GM12878 (cell line): ENCODE measurements around the gene MACF1. TPM values are rescaled to one million over a fixed set of nuclear protein-coding genes. Genes with fewer than 3 reads are reported as not detected.

ENCODE experiments used
- ATAC-seq: fragments of 200-7000 bp; cut with Tn5 transposase; 3 replicates; pipeline ENCODE4 v1.9.1; 2020; ENCODE audit warnings: mild to moderate bottlenecking, moderate library complexity
- BruUV-seq: library from RNA; stranded (reverse); fragments of 400-500 nt; replicated peaks from 2 replicates; lab custom pipeline; 2021; lab: Mats Ljungman, UMichigan
- CTCF ChIA-PET: fragments of 300-600 bp; sonication (Branson Sonifier 250); formaldehyde crosslinking; extraction: SDS; loops from one replicate; lab custom pipeline; 2021; ENCODE audit warnings: inconsistent platforms; lab: Yijun Ruan, JAX
- POLR2A ChIA-PET: fragments of 350-600 bp; formaldehyde crosslinking; extraction: SDS; loops from one replicate; lab custom pipeline; 2021; ENCODE audit warnings: inconsistent platforms; lab: Charles Lee
- RAD21 ChIA-PET: fragments of 300-600 bp; sonication (Branson Sonifier 250); formaldehyde crosslinking; loops from one replicate; lab custom pipeline; 2023; ENCODE audit warnings: antibody characterized with exemption; ENCODE audit not compliant: unreplicated experiment; lab: Charles Lee
- SMC1A ChIA-PET: fragments of 300-600 bp; sonication (Branson Sonifier 250); formaldehyde crosslinking; loops from one replicate; lab custom pipeline; 2023; ENCODE audit not compliant: unreplicated experiment, uncharacterized antibody; lab: Charles Lee
- DNase-seq: peaks from one replicate; pipeline ENCODE4 v3.0.0-alpha.2; 2011; ENCODE audit warnings: low read depth, low spot score
- FAIRE-seq: peaks from 3 replicates; lab custom pipeline; 2011; peaks lifted over from hg19 to GRCh38; lab: Jason Lieb, UNC
- H2AFZ ChIP-seq: 2 replicates; pipeline ENCODE4 v1.6.0; 2011; ENCODE audit warnings: low read depth, low read length, control low read depth; ENCODE audit not compliant: control insufficient read depth
- H3K27ac ChIP-seq: 2 replicates; pipeline ENCODE4 v1.5.1; 2011; ENCODE audit warnings: control low read depth; ENCODE audit not compliant: control insufficient read depth, insufficient read depth
- H3K27me3 ChIP-seq, 2 experiments: replicated peaks in 1 of 2; 2 replicates each; pipeline versions ENCODE4 v1.6.0 to v1.6.1; 2011; ENCODE audit warnings: low read length in 1 of 2; ENCODE audit not compliant: control insufficient read depth in 2 of 2, insufficient read depth in 2 of 2
- H3K36me3 ChIP-seq, 2 experiments: 2 replicates each; pipeline ENCODE4 v1.5.1; 2011; ENCODE audit warnings: low read length in 1 of 2; ENCODE audit not compliant: control insufficient read depth in 2 of 2, insufficient read depth in 2 of 2
- H3K4me1 ChIP-seq: 2 replicates; pipeline ENCODE4 v1.6.1; 2011; ENCODE audit warnings: mild to moderate bottlenecking, low read length, moderate library complexity, mixed read lengths; ENCODE audit not compliant: control insufficient read depth, insufficient read depth
- H3K4me2 ChIP-seq: 2 replicates; pipeline ENCODE4 v1.6.0; 2011; ENCODE audit warnings: control low read depth; ENCODE audit not compliant: control insufficient read depth, insufficient read depth
- H3K4me3 ChIP-seq: fragments of 200-600 bp; sonication (generic); 2 replicates; pipeline ENCODE4 v1.5.1; 2016
- H3K79me2 ChIP-seq: 2 replicates; pipeline ENCODE4 v1.6.0; 2011; ENCODE audit warnings: low read length; ENCODE audit not compliant: control insufficient read depth, insufficient read depth
- H3K9ac ChIP-seq: 2 replicates; pipeline ENCODE4 v1.8.0; 2011; ENCODE audit warnings: low read length, control low read depth, mixed read lengths; ENCODE audit not compliant: control insufficient read depth, insufficient read depth
- H3K9me3 ChIP-seq: replicated peaks from 3 replicates; pipeline ENCODE4 v1.5.1; 2011; ENCODE audit warnings: mild to moderate bottlenecking, low read length; ENCODE audit not compliant: control insufficient read depth, insufficient read depth
- H4K20me1 ChIP-seq: 2 replicates; pipeline ENCODE4 v1.6.0; 2011; ENCODE audit not compliant: control insufficient read depth, insufficient read depth
- BCLAF1 ChIP-seq: fragments of 450-650 bp; IDR thresholded peaks from 2 replicates; pipeline ENCODE4 v1.6.1; 2017; ENCODE audit warnings: antibody characterized with exemption, mild to moderate bottlenecking, moderate library complexity
- CHD4 ChIP-seq: fragments of 200-600 bp; sonication (generic); IDR thresholded peaks from 2 replicates; pipeline ENCODE4 v1.6.1; 2016; ENCODE audit warnings: mild to moderate bottlenecking
- HCFC1 ChIP-seq: fragments of 150-350 bp; IDR thresholded peaks from 2 replicates; pipeline ENCODE4 v1.6.1; 2014; ENCODE audit warnings: low read length
- IKZF1 ChIP-seq: fragments of 450-650 bp; conservative IDR thresholded peaks from 2 replicates; pipeline ENCODE4 v1.6.1; 2017; ENCODE audit warnings: antibody characterized with exemption, mild to moderate bottlenecking
- IRF3 ChIP-seq: fragments of 450-650 bp; IDR thresholded peaks from 2 replicates; pipeline ENCODE4 v1.6.1; 2014; ENCODE audit warnings: mild to moderate bottlenecking
- KAT2A ChIP-seq: conservative IDR thresholded peaks from 2 replicates; pipeline ENCODE4 v1.6.1; 2011; ENCODE audit warnings: low read depth, low read length; ENCODE audit not compliant: control insufficient read depth
- LARP7 ChIP-seq: fragments of 450-650 bp; IDR thresholded peaks from 2 replicates; pipeline ENCODE4 v1.6.1; 2017; ENCODE audit warnings: mild to moderate bottlenecking
- MEF2B ChIP-seq: fragments of 450-650 bp; IDR thresholded peaks from 2 replicates; pipeline ENCODE4 v1.6.1; 2018; ENCODE audit warnings: mild to moderate bottlenecking, moderate library complexity; ENCODE audit not compliant: partially characterized antibody, poor library complexity, severe bottlenecking
- PBX3 ChIP-seq: IDR thresholded peaks from 2 replicates; pipeline ENCODE4 v1.6.1; 2011; ENCODE audit warnings: mild to moderate bottlenecking, low read depth, low read length, moderate library complexity; ENCODE audit not compliant: insufficient replicate concordance
- RFX5 ChIP-seq: IDR thresholded peaks from 2 replicates; pipeline ENCODE4 v1.6.1; 2011; ENCODE audit warnings: low read depth, low read length, improper control_type of control experiment
- SIN3A ChIP-seq: IDR thresholded peaks from 2 replicates; pipeline ENCODE4 v1.6.1; 2012; ENCODE audit warnings: low read depth, low read length, improper control_type of control experiment
- STAT3 ChIP-seq: IDR thresholded peaks from 2 replicates; pipeline ENCODE4 v1.6.1; 2011; ENCODE audit warnings: low read depth, low read length, improper control_type of control experiment
- TCF3 ChIP-seq: IDR thresholded peaks from 2 replicates; pipeline ENCODE4 v1.6.1; 2012; ENCODE audit warnings: low read depth, mild to moderate bottlenecking, low read length, borderline replicate concordance; ENCODE audit not compliant: insufficient read depth
- ZNF592 ChIP-seq: fragments of 450-650 bp; IDR thresholded peaks from 2 replicates; pipeline ENCODE4 v1.6.1; 2017; ENCODE audit warnings: mild to moderate bottlenecking, moderate library complexity
- WGBS: methylation state at CpG from one replicate; pipeline ENCODE4 v1.1.6; 2016; ENCODE audit warnings: low lambda C conversion rate; ENCODE audit not compliant: insufficient replicate concordance, insufficient coverage; ENCODE audit errors: missing lambda C conversion rate; 5-methylcytosine and 5-hydroxymethylcytosine counted together
- in situ Hi-C: fragments of 300-500 bp; cut with MboI; formaldehyde crosslinking; loops from 9 replicates; pipeline ENCODE4 v1.14.3; 2018; ENCODE audit warnings: mixed read lengths
- intact Hi-C: fragments of 100-400 bp; cut with micrococcal nuclease; formaldehyde crosslinking; loops from one replicate; pipeline ENCODE4 v1.14.2; 2022; ENCODE audit not compliant: unreplicated experiment
- polyA plus RNA-seq, 11 experiments: library from polyadenylated mRNA; depleted of rRNA in 4 of 11; unstranded in 6 of 11; stranded (reverse) in 5 of 11; fragments of >200 nt; fragmentation: Nextera tagmentation in 4 of 11; fragmentation: Illumina TruSeq in 1 of 11; extraction: Ambion mirVana in 4 of 11; extraction: Trizol in 1 of 11; gene quantifications; 1 replicate in 1 of 11; 2 replicates in 10 of 11; pipeline versions ENCODE4 v1.2.1 to v1.2.3, GENCODE V29; 2011 to 2016; ENCODE audit warnings: inconsistent platforms in 2 of 11, missing spikeins in 2 of 11, low read depth in 1 of 11
- total RNA-seq, 4 experiments: library from RNA; depleted of rRNA in 3 of 4; stranded (reverse); fragments of >200 nt in 3 of 4; fragmentation: Illumina TruSeq in 1 of 4; extraction: Trizol in 1 of 4; gene quantifications; 2 replicates each; pipeline versions ENCODE4 v1.2.1 to v1.2.3, GENCODE V29; 2013 to 2021

MACF1 gene
- total and polyA plus RNA-seq, 10 of the 15 experiments (the other 5 are each of a cell fraction or from before 2014, with no cell fraction given) = 15.5 to 201 (median 76.9) TPM

GRCh38 chr1:39509360-39510009, 305.0 kb downstream of the MACF1 start:
- ChIA-PET POLR2A (no interaction called here), CTCF (interaction anchor here (0.9 to 1.3 kb wide), 2 partner anchors 29 to 411 kb away, joined by 4 to 6 read pairs; no protein-coding TSS in a partner anchor), SMC1A (interaction anchor here (0.6 to 1.0 kb wide), 2 partner anchors 17 to 102 kb away, joined by 3 to 5 read pairs; no protein-coding TSS in a partner anchor), RAD21 (interaction anchor here (0.9 kb wide), 1 partner anchor 29 kb away, joined by 4 read pairs; no protein-coding TSS in a partner anchor)
- no peaks in the 10 kb centered on the region for H4K20me1 ChIP-seq
- H3K27me3 ChIP-seq = no peaks in the 10 kb centered on the region
- intact Hi-C loops (no loop called here), in situ Hi-C loops (no loop called here)
- peaks cover 18% of the 10 kb centered on the region for H3K4me1 ChIP-seq
- H3K4me3 ChIP-seq = no peak overlapping the region; the same call in 1 of the 2 replicates
- FAIRE-seq (peak; percentile 80), ATAC-seq (peak; percentile 82), DNase-seq (peak; percentile 54)
- WGBS = under 1% methylated on average over 20 of the region's 22 CpGs
- peak overlapping the region; percentile 72 for H3K27ac ChIP-seq
- H3K36me3 ChIP-seq = no peaks in the 10 kb centered on the region
- H3K79me2 ChIP-seq = no peaks in the 10 kb centered on the region
- H2AFZ ChIP-seq = peak overlapping the region; percentile 71
- peak overlapping the region; percentile 17; the same call in 1 of the 2 replicates for H3K9ac ChIP-seq
- H3K4me2 ChIP-seq = peak overlapping the region; percentile 58
- no peaks in the 10 kb centered on the region for H3K9me3 ChIP-seq
- BruUV-seq = no TSS peak
- TF ChIP-seq KAT2A = no peak
- TF ChIP-seq SIN3A = no peak
- TF ChIP-seq RFX5 = no peak
- no peak for TF ChIP-seq ZNF592
- TF ChIP-seq STAT3 = no peak
- no peak for TF ChIP-seq LARP7
- peak; percentile 68 for TF ChIP-seq IKZF1
- peak; percentile 38 for TF ChIP-seq MEF2B
- no peak for TF ChIP-seq CHD4
- TF ChIP-seq HCFC1 = no peak
- no peak for TF ChIP-seq PBX3
- TF ChIP-seq BCLAF1 = no peak
- TF ChIP-seq IRF3 = no peak
- TF ChIP-seq TCF3 = peak; percentile 89
